ENCODE measurements around the gene CDRT15L2.
A peak's percentile ranks its signal among the peaks of the same experiment; 100 is the strongest.
"Not testable (repeated sequence)": the region's sequence is repeated elsewhere in the genome, so short reads cannot be mapped to it uniquely, and the experiment has no call there.

The CDRT15L2 gene

DNA sequence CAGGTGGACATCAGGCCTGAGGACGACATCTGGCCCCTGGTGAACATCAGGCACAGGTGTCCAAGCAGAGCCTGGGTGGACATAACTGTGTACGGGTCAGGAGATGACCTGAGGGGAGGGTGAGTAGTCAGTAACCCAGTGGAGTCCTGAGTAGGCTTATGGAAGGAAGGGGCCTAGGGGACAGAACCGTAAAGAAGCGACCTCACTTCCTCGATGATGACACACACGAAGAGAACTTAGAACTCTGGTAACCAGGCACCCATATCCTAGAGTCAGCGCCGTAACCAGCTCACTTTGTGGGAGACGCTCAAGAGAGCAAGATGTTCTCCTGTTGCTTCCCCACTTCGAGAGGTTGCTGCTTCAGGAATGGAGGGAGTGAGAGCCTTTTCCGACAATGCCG, at the start of gene CDRT15L2:
CDRT15L2 (plus strand) TSS at position 301 of the 400 bp plus-strand sequence; CDS start at position 321, 20 bp downstream.
- H3K9ac ChIP-seq (ENCODE audit: low read length); H3K27me3 ChIP-seq (ENCODE audit: control insufficient read depth, insufficient read depth, low read length); H3K27ac ChIP-seq (ENCODE audit: low read length); H3K36me3 ChIP-seq (ENCODE audit: control insufficient read depth, low read depth, low read length); H3K9me3 ChIP-seq (ENCODE audit: control insufficient read depth, low read depth, low read length); H3K4me3 ChIP-seq (ENCODE audit: low read length); H3K4me1 ChIP-seq (ENCODE audit: control insufficient read depth, low read depth, low read length): not testable (repeated sequence)

DNA sequence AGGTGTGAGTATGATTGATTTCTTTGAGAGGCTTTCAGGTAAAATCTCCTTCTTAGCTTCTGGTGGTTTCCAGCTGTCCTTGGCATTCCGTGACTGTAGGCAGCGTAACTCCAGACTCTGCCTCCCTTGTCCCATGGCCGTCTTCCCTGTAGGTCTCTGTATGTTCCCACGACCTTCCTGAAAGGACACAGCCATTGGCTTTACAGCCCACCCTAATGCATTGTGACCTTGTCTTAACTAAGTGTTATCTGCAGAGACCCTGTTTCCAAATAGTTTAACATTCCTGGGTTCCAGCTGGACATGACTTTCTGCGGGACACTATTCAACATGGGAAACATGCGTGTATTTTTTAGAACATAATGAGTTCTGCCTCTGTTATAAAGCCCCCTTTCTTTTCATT, 49.4 kb upstream of the CDRT15L2 start:
- H3K27me3 ChIP-seq (ENCODE audit: control insufficient read depth, insufficient read depth, low read length); H3K36me3 ChIP-seq (ENCODE audit: control insufficient read depth, low read depth, low read length); H3K4me1 ChIP-seq (ENCODE audit: control insufficient read depth, low read depth, low read length); H3K27ac ChIP-seq (ENCODE audit: low read length); H3K9me3 ChIP-seq (ENCODE audit: control insufficient read depth, low read depth, low read length); H3K9ac ChIP-seq (ENCODE audit: low read length); H3K4me3 ChIP-seq (ENCODE audit: low read length): not testable (repeated sequence)

DNA sequence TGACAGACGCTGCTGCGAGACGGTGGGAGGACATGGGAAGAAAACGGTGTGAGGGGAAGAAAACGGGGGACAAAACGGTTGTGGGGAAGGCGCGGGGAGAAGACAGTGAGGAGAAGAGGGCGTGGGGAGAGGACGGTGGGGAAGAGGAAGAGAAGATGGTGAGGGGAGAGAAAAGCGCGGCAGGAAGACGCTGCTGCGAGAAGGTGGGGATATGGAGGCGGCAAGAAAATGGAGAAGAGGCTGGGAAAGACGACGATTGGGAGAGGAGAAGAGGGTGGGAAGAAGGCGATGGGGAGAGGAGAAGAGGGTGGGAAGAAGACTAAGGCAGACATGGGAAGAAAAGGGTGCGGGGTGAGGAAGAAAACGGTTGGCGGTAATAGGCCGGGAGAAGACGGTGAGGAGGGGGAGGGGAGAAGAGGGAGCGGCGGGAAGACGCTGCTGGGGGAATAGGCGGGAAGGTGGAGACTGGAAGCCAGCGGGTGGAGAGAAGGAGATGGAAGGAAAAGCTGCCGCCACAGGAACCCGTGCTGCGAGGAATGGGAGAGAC, 46.9 kb upstream of the CDRT15L2 start:
- Histone ChIP-seq H3K9ac (ENCODE audit: low read length) (peak overlapping the region; percentile 52), H3K4me3 (ENCODE audit: low read length) (peak overlapping the region; percentile 54)
- not testable (repeated sequence) for H3K27ac ChIP-seq (ENCODE audit: low read length)

DNA sequence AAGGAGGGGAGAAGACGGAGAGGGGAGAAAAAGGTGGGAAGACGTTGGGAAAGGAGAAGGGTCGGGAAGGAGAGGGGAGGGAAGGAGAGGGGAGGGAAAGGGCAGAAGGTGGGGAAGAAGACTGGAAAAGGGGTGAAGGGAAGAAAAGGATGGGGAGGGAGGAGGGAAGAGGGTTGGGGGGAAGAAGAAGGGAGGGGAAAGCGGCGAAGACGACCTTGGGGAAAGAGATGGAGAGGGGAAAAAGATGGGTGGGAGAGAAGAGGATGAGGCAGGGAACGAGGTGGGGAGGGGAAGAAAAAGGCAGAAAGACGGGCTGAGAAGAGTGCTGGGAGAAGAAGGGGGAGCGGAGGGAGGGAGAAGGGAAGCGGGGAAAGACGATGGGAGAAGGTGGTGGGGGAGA, 46.3 kb upstream of the CDRT15L2 start:
- H3K9ac ChIP-seq (ENCODE audit: low read length) = peak overlapping the region; percentile 52
- H3K36me3 ChIP-seq (ENCODE audit: control insufficient read depth, low read depth, low read length); H3K4me1 ChIP-seq (ENCODE audit: control insufficient read depth, low read depth, low read length); H3K27ac ChIP-seq (ENCODE audit: low read length); H3K9me3 ChIP-seq (ENCODE audit: control insufficient read depth, low read depth, low read length); H3K27me3 ChIP-seq (ENCODE audit: control insufficient read depth, insufficient read depth, low read length): not testable (repeated sequence)
- peak overlapping the region; percentile 54 for H3K4me3 ChIP-seq (ENCODE audit: low read length)

More for the DNA sequence above, 46.9 kb upstream of the CDRT15L2 start:
- not testable (repeated sequence) for H3K27me3 ChIP-seq (ENCODE audit: control insufficient read depth, insufficient read depth, low read length); H3K36me3 ChIP-seq (ENCODE audit: control insufficient read depth, low read depth, low read length); H3K4me1 ChIP-seq (ENCODE audit: control insufficient read depth, low read depth, low read length); H3K9me3 ChIP-seq (ENCODE audit: control insufficient read depth, low read depth, low read length)

DNA sequence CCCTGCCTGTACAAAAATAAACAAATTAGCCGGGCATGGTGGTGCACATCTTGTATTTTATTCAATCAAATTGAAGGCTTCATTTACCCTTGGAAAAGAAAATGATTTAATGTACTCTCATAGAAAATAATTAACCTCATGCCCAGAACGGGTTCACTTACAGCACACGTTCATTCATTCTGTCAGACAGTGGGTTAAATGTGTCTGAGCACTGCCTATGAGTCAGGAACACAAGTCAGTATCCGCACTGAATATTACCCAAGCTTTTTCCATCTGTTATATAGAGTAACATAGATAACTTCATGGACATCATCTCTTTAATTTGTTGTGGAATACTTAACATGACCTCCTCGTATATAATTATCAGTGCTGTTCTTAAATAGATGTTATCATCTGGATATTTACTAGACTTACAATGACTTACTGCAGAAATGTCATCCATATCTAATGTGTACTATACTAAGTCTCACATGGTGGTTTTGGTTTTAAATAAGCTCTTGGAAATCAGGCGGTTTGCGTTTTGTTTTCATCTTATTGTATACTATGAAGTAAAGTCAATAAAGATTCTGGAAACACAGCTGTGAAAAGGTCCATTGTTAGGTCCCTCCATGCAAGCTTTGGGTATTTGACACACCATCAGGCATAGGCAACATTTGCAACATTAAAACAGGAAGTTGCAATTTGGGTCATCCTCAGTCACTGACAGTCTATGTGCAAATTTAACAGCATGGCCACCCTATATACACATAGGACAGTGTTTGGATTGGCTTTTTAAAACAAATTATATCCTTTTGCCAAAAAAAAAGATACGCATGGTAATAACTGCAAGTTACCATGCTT, 44.6 kb upstream of the CDRT15L2 start:
- not testable (repeated sequence) for H3K9me3 ChIP-seq (ENCODE audit: control insufficient read depth, low read depth, low read length); H3K36me3 ChIP-seq (ENCODE audit: control insufficient read depth, low read depth, low read length); H3K9ac ChIP-seq (ENCODE audit: low read length); H3K27me3 ChIP-seq (ENCODE audit: control insufficient read depth, insufficient read depth, low read length); H3K27ac ChIP-seq (ENCODE audit: low read length); H3K4me3 ChIP-seq (ENCODE audit: low read length); H3K4me1 ChIP-seq (ENCODE audit: control insufficient read depth, low read depth, low read length)

DNA sequence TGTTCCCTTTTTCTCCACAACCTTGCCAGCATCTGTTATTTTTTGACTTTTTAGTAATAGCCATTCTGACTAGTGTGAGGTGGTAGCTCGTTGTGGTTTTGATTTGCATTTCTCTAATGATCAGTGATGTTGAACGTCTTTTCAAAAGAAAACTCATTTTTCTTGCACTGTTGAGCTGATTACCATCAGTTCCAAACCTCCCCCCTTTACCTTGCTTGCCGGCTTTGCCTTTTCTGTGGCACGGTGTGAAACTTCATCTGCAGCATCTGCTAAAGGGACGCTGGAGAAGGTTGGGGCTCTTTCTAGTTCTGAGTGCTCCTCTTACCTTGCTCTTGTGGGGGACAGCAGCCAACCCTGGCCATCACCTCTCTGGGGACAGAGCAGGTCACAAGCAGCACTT, 39.1 kb upstream of the CDRT15L2 start:
- H3K4me1 ChIP-seq (ENCODE audit: control insufficient read depth, low read depth, low read length); H3K9ac ChIP-seq (ENCODE audit: low read length); H3K27ac ChIP-seq (ENCODE audit: low read length); H3K4me3 ChIP-seq (ENCODE audit: low read length); H3K36me3 ChIP-seq (ENCODE audit: control insufficient read depth, low read depth, low read length); H3K9me3 ChIP-seq (ENCODE audit: control insufficient read depth, low read depth, low read length); H3K27me3 ChIP-seq (ENCODE audit: control insufficient read depth, insufficient read depth, low read length): not testable (repeated sequence)

DNA sequence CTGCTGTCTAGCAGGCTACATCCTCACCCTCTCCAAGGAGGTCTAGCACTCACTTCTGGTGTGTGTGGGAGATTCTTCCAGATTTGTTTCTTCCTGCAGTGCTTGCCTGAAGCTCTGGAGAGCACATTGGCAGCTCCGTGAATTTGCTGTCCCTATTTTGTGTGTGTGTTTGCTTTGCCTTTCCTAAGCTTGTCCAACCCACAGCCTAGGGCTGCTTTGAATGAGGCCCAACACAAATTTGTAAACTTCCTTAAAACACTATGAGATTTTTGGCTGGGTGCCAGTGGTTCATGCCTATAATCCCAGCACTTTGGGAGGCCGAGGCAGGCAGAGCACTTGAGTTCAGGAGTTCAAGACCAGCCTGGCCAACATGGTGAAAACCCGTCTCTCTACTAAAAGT, 38.7 kb upstream of the CDRT15L2 start:
- H3K27ac ChIP-seq (ENCODE audit: low read length); H3K9me3 ChIP-seq (ENCODE audit: control insufficient read depth, low read depth, low read length); H3K4me3 ChIP-seq (ENCODE audit: low read length); H3K36me3 ChIP-seq (ENCODE audit: control insufficient read depth, low read depth, low read length); H3K27me3 ChIP-seq (ENCODE audit: control insufficient read depth, insufficient read depth, low read length); H3K9ac ChIP-seq (ENCODE audit: low read length); H3K4me1 ChIP-seq (ENCODE audit: control insufficient read depth, low read depth, low read length): not testable (repeated sequence)

DNA sequence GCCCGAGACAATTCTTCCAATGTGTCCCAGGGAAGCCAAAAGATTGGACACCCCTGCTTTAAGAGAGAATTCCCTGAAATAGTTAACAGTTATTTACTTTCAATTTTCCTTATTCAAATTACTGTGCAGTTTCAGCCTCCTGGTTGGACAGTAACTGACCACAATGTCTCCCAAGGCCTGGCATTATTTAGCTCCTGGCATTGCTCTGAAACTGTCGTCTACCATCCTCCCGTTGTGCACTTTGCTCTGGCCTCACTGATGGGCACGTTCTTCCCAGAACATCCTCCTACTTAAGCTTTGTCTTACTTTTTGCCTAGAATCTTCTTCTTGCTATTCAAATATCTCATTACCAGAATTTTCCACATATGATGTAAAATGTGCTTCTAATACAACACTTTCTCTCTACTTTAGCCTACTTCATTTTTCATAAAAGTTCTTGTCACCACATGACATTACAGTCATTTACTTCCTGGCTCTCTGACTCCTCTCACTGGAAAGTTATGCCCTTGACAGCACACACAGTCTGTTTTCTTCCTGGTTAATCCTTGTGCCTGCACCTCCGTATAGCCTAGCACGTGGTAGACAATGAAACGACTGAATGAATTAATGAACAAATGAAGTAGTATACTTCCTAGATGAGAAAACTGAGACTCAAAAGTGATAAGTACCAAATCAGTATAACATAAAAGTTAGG, 37.5 kb upstream of the CDRT15L2 start:
- not testable (repeated sequence) for H3K9me3 ChIP-seq (ENCODE audit: control insufficient read depth, low read depth, low read length); H3K36me3 ChIP-seq (ENCODE audit: control insufficient read depth, low read depth, low read length); H3K4me1 ChIP-seq (ENCODE audit: control insufficient read depth, low read depth, low read length); H3K27ac ChIP-seq (ENCODE audit: low read length); H3K27me3 ChIP-seq (ENCODE audit: control insufficient read depth, insufficient read depth, low read length); H3K4me3 ChIP-seq (ENCODE audit: low read length); H3K9ac ChIP-seq (ENCODE audit: low read length)

DNA sequence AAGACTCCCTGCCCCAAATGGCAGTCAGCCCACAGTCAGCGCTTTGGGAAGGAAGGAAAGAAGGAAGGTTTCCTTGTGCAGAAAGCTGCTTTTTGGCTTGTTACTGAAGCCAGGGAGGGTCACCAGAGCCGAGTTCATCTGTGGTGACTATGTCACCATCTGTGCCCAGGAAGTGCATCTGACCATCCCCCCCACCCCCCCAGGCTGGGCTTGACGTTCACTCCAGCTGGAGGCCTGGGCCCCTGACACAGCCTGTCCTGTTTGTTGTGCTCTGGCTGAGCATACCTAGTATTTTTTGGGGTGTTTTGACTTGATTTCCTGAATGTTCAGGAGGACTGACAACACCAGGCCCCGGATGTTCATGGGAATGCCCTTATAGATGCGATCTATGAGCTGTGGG, 31.6 kb upstream of the CDRT15L2 start:
- H3K27me3 ChIP-seq (ENCODE audit: control insufficient read depth, insufficient read depth, low read length); H3K4me1 ChIP-seq (ENCODE audit: control insufficient read depth, low read depth, low read length): not testable (repeated sequence)

DNA sequence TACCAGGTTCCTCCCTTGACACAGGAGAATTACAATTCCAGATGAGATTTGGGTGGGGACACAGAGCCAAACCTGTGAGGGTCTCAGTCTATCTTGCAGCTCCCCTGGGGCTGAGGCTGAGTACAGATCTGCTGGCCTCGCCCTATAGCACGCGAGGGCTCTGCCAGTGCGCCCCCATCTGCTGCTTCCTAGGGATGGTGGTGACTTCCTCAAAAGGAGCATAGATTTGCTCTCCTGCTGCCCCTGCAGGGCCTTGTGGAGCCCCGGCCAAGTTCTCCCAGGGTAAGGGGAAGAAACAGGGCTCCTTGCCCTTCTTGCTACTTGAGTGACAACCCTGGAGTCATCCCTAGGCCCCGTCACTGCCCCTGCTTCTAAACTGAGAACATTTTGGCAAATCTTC, 26.6 kb upstream of the CDRT15L2 start:
- not testable (repeated sequence) for H3K4me3 ChIP-seq (ENCODE audit: low read length); H3K9me3 ChIP-seq (ENCODE audit: control insufficient read depth, low read depth, low read length); H3K36me3 ChIP-seq (ENCODE audit: control insufficient read depth, low read depth, low read length); H3K27ac ChIP-seq (ENCODE audit: low read length); H3K27me3 ChIP-seq (ENCODE audit: control insufficient read depth, insufficient read depth, low read length); H3K4me1 ChIP-seq (ENCODE audit: control insufficient read depth, low read depth, low read length); H3K9ac ChIP-seq (ENCODE audit: low read length)

More for the DNA sequence above, 31.6 kb upstream of the CDRT15L2 start:
- not testable (repeated sequence) for H3K9me3 ChIP-seq (ENCODE audit: control insufficient read depth, low read depth, low read length); H3K36me3 ChIP-seq (ENCODE audit: control insufficient read depth, low read depth, low read length); H3K27ac ChIP-seq (ENCODE audit: low read length); H3K9ac ChIP-seq (ENCODE audit: low read length); H3K4me3 ChIP-seq (ENCODE audit: low read length)

DNA sequence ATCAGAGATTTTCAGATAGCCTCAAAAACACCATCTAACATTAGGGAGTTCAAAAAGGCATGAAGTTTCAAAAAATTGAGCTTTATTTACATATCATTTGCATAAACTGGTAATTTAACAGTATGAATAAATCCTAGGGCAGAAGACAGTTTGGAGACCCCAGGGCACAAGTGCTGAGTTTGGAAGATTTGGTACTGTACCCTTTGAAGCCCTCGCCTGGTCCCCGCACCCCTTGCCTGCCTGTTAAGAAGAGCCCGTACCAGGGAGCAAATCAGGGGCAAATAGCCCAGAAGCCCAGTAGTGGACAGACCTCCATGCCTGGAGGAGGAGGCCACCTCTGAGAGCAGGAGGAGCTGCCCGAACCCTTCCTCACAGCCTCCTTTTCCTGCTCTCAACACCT, 24.8 kb upstream of the CDRT15L2 start:
- H3K27ac ChIP-seq (ENCODE audit: low read length); H3K36me3 ChIP-seq (ENCODE audit: control insufficient read depth, low read depth, low read length); H3K27me3 ChIP-seq (ENCODE audit: control insufficient read depth, insufficient read depth, low read length); H3K9me3 ChIP-seq (ENCODE audit: control insufficient read depth, low read depth, low read length); H3K4me1 ChIP-seq (ENCODE audit: control insufficient read depth, low read depth, low read length); H3K9ac ChIP-seq (ENCODE audit: low read length); H3K4me3 ChIP-seq (ENCODE audit: low read length): not testable (repeated sequence)

Data from iPS-18a (cell line).